Adipose tissue (tissue), 3 donors: ENCODE data around the gene PIF1. TPM values are rescaled to one million over a fixed set of nuclear protein-coding genes. Genes with fewer than 3 reads are reported as not detected.

Experiments
- H3K27ac ChIP-seq: one replicate; pipeline ENCODE4 v1.5.1; 2013; ENCODE audit warnings: low read depth, low read length
- WGBS, 3 donors: extraction: QIAGEN DNeasy Blood & Tissue Kit; methylation state at CpG; one replicate each; pipeline ENCODE4 v1.1.7; 2013; 5-methylcytosine and 5-hydroxymethylcytosine counted together
- polyA plus RNA-seq, 3 donors: library from polyadenylated mRNA; stranded (reverse); fragments of 200-250 nt; gene quantifications; one replicate each; pipeline ENCODE4 v1.2.3, GENCODE V29; 2013
- donor health status: healthy with polysubstance abuse.
- donor health status: Bipolar disorder and iron deficiency.
- donor health status: healthy.

The PIF1 gene
- polyA plus RNA-seq, 3 donors: 0.24 to 0.91 (median 0.79) TPM

DNA sequence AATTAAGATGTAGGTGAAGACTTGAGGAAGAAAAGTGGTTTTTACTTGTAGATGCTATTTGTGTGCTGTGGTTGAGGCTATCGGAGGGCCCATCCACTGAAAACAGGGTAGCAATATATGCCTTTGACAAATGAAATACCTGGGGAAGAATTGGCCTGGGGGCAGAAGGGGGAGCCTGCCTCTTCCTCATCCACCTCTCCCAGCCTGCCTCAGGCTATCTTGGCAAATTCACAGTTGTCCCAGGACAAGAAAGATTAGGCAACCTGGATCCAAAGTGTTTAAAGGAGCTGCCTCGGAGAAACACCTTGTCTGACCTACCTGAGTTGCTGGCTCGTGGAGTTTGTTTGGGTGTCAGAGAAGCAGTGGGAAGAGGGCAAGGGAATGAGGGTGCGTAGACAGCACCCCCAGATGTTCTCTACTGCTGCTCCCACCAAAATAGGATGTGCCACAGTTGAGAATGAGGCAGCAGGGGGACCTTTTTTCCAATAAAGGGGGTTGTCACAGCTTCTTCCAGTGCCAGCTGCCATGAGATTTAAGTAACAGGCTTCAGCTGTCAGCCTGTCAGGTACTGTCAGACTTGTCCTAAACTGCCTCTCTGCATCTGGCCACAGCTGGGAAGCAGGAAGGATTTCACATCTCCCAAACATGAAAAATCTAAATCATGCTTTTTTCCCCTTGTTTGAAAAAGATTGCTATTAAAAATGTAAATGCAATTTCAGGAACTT lies 25.5 kb upstream of the PIF1 start:
- H3K27ac ChIP-seq: no peak overlapping the region
- WGBS, 3 donors: 76 to 87% (median 80%) methylated on average over 4 of the region's 4 CpGs

DNA sequence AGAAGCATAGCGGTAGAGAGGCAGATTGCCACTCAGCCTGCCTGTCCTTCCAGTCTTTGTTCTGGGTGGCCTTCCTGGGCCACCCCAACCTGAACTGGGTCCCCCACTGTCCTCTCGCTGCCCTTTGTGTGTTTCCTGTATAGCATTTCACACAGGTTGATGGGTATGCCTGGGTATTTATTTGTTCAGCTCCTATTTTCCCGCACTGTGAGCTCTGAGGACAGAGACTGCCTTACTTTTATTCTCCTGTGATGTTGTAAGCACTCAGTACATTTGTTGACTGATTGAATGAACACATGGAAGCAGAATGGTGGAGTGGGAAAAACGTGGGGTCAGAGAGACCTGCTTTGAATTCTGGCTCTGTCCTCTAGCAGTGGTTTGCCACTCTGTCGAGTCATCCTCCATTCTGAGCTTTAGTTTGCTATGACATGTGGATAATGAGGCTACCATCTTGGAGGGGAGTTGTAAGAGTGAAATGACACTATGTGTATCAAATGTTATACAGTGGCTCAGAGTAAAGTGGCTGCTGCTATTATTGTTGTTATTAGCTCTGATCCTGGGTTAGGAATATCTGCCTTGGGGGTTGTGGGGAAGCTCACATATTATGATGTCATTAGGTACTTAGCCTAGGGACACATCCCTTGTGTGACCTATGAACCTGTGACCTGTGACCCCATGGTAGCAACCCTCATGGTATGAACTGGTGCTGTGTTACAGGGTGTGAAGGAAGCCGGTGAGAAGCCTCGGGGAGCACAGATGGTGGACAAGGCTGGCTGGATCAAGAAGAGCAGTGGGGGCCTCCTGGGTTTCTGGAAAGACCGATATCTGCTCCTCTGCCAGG lies 22.6 kb upstream of the PIF1 start:
- 80 to 88% (median 87%) methylated on average over 8 of the region's 8 CpGs for WGBS, 3 donors
- H3K27ac ChIP-seq: no peak overlapping the region

DNA sequence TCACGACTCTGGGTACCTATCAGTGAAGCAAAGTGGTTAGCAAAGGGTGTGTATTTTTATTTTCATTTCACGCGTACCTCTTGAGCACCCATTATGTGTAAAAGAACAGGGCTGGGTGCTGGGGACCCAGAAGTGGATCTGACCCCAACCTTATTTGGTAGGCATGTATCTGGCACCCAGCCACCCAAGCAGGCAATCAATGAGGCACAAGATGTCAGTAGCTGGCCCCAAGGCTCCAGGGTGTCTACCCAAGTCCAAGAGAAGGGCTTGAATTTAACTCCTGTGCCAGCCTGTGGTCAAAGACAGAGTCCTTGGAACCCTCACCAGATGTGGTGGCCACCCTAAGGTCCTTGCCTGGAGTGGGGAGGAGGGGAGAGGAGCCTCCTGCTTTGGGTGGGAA lies 22.0 kb upstream of the PIF1 start:
- no peak overlapping the region for H3K27ac ChIP-seq
- WGBS, 3 donors: 84 to 92% (median 89%) methylated on average over 3 of the region's 3 CpGs

DNA sequence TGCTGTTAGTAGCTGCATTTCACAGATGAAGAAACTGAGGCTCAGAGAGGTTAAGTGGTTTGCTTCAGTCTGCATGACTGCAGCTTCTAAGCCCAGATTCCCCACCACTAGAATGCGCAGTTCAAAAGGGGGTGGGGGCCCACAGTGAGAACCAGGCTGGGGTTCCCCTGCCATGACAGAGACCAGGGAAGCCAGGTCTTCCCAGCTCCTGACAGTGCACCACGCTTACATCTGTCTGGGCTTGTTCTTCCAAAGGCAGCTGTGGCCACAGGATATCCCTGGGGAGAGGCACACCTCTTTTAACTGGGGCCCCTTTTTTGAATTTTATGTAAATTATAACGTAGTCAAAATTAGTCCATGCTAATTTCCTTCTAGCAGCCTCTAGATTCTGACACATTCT lies 21.6 kb upstream of the PIF1 start:
- no peak overlapping the region for H3K27ac ChIP-seq
- WGBS, 3 donors: 68 to 87% (median 73%) methylated on average over 3 of the region's 3 CpGs

DNA sequence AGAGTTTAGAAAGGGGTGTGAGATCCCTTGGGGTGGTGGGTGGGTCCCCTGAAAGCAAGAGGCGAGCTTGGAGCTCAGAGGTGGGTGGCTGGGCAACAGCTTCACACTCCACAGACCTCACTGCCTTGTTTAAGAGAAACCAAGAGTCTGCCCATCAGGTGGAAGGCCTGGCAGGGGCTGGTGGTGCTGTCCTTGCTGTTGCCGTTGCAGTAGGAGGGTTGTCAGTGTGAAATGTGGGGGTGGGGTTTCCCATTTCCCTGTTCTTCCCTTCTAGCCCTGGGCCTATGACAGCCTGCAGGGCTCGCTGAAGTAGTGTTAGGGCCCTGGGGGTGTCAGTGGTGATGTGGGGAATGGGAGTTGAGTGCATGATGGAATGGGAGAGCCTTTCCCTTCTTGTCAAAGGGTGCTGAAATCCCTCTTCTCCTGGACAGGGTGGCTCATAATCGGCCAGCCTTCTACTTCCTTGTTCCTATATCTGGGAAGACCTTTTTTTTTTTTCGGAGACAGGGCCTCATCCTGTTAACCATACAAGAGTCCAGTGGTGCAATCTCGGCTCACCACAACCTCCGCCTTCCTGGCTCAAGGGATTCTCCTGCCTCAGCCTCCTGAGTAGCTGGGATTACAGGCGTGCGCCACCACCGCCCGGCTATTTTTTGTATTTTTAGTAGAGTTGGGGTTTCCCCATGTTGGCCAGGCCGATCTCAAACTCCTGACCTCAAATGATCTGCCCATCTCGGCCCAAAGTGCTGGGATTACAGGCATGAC lies 20.6 kb upstream of the PIF1 start:
- H3K27ac ChIP-seq: peak overlapping the region; percentile 13
- 61 to 83% (median 66%) methylated on average over 13 of the region's 13 CpGs for WGBS, 3 donors

DNA sequence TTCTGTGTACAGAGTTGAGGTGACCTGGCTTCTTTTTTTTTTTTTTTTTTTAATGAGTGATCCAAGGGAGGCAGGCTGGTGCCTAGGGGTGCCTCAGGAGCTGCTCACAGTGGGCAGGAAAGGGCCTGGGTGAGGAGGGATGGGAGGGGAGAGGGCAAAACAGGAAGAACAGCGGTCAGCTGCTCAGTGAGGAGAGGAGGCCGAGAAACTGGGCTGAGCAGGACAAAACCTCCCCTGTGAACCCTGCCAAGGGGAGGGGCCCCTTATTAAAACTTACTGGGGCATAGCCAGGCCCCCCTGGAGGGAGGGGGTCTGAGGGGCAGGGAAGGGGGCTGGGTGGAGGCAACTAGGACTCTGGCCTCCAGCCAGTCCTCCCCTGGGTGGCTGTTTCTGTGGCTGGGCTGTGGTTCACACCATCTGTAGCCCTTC lies 19.8 kb upstream of the PIF1 start:
- WGBS, 3 donors: 0 to 16% (median 5%) methylated on average over 2 of the region's 2 CpGs

DNA sequence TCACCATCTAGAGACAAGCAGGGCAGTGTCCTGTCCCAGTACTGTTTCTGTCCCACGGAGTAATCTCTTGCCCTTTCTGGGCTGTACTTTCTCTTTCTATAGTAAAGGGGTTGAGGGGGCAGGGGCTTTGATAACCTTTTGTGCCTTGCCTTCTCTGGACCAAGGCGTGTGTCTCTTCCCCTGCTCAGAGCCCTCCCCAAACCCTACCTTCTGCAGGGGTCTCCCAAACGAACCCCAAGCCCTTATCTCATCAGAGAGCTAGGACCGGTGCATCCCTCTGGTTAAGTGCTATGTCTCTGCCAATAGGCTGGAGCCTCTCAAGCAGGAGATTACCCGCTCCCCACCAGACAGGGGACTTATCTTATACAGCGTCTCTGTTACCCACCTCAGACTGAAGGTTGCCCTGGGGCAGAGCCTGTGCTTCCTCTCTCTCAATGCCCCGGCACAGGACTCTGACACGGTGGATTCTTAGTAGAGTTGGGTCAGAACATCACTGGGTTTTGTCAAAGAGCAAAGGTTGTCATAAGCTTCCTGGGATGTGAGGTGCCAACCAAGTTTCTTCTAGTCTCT lies 19.2 kb upstream of the PIF1 start:
- H3K27ac ChIP-seq: no peak overlapping the region
- WGBS, 3 donors: 18 to 53% (median 18%) methylated on average over 8 of the region's 8 CpGs

More for the DNA sequence above, 19.8 kb upstream of the PIF1 start:
- no peak overlapping the region for H3K27ac ChIP-seq

DNA sequence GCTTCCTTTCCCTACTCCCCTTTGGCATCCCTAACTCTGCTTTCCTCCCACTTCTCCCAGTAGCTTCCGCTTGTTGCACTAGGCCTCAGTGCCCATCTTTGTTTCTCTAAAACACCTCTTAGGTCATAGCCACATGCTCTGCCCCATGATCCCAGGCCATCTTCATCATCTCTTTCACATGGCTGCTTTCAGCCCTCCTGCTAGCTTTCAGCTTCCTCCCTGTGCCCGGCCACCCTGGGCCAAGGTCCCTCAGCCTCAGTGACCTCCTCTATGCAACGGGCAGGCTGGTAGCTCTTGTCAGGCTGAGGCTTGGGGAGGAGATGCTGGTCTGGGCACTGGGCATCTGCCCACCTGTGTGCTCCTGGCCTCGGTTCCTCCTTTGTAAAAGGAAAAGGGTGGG lies 18.5 kb upstream of the PIF1 start:
- H3K27ac ChIP-seq: no peak overlapping the region
- 39 to 71% (median 45%) methylated on average over 4 of the region's 4 CpGs for WGBS, 3 donors

DNA sequence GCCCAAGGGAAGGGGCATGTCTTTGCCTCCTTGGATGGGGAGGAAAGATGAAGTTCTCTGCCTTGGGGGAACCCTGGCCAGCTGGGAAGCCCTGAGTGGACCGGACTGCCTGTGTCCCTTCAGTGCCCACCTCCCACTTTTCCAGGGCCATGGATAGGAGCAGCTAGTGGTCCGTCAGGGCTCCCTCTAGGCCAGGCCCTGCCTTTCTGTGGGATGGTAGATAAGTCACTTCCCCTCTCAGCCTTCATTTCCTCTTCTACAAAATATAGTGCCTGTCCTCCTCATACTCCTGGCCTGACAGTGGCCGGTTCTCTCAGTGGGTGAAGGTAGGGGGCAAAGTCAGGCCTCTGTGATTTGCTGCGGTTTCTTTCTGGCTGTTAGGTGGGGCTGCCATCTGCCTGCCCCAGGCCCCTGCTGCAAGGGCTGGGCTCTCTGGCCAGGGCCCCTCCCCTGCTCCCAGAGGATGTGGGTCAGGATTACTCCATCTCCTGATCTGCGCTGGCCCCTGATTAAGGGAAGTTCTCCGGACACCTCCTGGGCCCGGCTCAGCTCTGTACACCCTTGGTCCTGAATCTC lies 17.6 kb upstream of the PIF1 start:
- WGBS, 3 donors: 8 to 58% (median 11%) methylated on average over 7 of the region's 7 CpGs
- peak overlapping the region; percentile 79 for H3K27ac ChIP-seq

DNA sequence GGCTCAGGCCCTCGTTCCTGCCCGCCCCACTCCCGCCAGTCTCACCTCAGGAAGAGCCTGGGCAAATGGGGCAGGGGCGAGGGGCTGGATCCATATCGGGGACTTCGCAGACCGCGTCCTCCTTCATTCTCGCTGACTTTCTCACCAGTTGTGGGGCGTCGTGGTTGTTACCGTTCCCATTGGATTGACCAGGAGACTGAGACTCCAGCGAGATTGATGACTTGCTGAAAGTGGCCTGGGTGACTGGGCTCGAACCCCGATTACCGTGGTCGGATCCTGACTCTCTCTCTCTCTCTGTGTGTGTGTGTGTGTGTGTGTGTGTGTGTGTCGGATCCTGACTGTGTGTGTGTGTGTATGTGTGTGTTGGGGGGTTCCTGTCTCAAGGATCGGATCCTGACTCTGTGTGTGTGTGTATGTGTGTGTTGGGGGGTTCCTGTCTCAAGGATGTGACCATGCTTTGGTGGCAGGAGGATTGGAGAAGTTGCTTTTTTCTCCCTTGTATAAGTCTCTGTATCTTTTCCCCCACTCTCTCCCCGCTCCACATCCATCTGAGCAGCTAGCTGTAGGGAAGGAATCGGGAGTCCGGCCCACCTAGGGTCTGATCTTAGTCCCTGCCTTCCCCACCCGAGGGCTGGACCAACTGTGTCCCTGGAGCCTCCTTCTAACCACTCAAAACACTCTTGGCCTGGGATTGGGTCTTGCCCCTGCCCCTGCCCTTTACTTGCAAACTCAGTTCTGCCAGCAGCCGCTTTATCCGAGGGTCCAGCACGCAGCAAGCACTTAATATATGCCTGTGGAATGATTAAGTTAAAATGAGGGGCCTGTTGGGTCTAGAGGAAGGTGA lies 16.9 kb upstream of the PIF1 start:
- peak overlapping the region; percentile 79 for H3K27ac ChIP-seq
- 3 to 24% (median 4%) methylated on average over 25 to 26 of the region's 26 CpGs for WGBS, 3 donors

DNA sequence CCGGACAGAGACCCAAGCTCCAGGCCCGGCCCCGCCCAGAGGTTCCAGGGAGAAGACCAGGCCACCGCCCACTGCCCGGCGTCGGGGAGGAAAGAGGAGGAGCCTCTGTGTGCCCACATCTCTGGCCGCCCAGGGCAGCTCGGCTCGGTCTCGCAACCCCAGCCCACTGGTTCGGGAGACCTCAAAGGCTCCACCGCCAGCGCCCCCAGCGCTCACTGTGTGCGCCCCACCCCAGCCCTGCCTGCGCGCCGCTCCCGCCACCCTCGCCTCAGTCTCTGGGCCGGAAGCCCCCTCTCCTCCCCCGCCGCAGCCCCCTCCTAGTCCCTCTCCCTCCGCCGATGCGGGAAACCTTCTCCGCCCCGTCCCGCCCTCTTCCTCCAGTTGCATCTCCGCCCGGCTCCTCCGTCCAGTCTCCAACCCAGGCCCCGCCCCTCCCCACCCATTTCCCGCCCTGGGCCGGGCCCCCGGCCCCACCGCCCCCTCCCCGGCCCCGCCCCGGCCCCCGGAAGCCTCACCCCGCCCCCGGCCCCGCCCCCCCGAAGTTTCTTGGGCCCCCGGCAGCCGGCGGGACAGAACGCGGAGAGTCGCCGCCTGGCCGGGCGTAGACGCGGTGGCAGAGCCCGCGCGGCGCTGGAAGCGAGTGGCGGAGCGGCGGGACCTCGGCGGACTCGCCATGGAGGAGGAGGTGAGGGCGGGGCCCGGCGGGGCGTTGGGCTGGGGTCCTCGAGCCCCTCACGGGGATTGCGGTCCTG lies 16.1 kb upstream of the PIF1 start, which contains the start of gene PLEKHO2:
TSS of gene PLEKHO2 (plus strand) at position 572 of the 752 bp plus-strand sequence. CDS start at position 674, 102 bp downstream.
- WGBS, 3 donors: 1% methylated on average over 61 to 75 of the region's 75 CpGs
- H3K27ac ChIP-seq: peak within 1 kb of the TSS; percentile 79

DNA sequence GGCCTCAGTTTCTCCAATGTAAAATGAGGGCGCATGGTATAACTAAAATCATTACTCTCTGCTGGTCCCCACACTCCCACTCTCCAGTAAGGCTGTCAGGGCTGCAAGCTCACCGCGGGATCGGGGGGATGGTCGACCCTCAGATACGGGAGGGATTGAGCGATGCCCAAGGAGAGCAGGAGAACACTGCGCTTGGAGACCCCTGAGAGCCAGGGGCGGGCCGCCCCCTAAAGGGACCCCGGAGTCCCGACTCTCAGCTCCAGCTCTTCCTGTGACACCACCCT lies 15.6 kb upstream of the PIF1 start:
- WGBS, 3 donors: 1 to 2% (median 1%) methylated on average over 12 of the region's 12 CpGs
- H3K27ac ChIP-seq: peak overlapping the region; percentile 59

DNA sequence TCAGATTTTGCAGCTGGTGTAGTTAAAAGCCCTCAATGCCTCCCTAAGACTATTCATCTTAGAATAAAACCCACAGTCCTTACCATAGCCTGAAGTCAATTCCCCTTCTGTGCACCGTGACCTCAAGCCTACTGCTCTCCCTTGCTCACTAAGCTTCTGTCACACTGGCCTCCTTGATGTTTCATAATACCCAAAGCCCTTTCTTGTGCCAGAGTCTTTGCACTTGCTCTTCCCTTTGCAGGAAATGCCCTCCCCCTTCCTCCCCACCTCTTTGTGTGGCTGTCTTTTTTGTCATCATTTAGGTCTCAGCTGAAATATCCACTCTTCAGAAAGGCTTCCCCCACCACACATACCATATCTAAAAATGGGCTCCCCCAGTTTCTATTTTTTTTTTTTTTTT lies 12.1 kb upstream of the PIF1 start:
- WGBS, 3 donors: 38 to 81% (median 54%) methylated on average over 1 of the region's 1 CpG
- H3K27ac ChIP-seq: no peak overlapping the region

DNA sequence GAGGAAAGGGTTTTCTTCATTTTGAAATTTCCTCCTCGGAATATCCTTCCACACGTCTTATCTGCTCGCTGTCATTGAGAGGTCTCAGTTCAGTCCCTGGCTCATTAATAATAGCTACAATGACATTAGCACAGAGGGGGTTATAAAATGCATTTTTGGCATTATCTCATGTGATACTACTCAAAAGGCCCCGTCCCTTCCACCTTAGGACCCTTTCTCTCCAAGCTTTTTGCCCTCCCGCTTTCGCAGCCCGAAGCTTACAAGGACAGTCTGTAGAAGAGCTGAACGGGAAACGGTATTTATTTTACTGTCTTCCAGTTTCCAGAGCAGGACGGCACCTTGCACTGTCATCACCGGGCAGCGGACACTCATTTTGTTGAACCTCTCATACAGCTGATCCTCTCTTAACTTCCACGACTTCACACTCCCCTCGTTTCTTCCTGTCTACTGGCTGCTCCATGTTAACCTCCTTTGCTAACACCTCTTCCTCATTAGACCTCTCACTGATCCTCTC lies 10.6 kb upstream of the PIF1 start:
- WGBS, 3 donors: 32 to 52% (median 36%) methylated on average over 14 of the region's 14 CpGs
- H3K27ac ChIP-seq: no peak overlapping the region

DNA sequence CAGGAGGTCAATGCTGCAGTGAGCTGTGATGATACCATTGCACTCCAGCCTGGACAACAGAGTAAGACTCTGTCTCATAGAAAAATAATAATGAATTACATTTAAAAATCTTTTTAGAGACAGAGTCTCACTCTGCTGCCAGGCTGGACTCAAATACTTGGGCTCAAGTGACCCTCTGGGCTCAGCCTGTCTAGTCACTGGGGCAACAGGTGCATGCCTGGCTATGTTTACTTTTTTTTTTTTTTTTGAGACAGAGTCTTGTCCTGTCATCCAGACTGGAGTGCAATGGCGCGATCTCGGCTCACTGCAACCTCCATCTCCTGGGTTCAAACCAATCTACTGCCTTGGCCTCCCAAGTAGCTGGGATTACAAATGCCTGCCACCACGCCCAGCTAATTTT lies 8.2 kb upstream of the PIF1 start:
- H3K27ac ChIP-seq: no peak overlapping the region
- 93 to 98% (median 98%) methylated on average over 4 of the region's 4 CpGs for WGBS, 3 donors

DNA sequence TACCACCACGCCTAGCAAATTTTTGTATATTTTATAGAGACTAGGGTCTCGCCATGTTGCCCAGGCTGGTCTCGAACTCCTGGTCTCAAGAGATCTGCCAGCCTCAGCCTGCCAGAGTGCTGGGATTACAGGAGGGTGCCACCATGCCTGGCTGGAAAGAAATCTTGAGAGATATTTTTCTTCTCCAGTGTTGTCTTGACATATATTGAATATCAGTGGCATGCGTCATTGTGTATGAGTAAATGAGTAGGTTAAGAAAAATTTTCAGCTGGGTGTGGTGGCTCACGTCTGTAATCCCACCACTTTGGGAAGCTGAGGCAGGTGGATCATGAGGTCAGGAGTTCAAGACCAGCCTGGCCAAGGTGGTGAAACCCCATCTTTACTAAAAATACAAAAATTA lies 3.5 kb upstream of the PIF1 start:
- H3K27ac ChIP-seq: no peak overlapping the region
- WGBS, 3 donors: 92 to 95% (median 95%) methylated on average over 5 of the region's 5 CpGs

DNA sequence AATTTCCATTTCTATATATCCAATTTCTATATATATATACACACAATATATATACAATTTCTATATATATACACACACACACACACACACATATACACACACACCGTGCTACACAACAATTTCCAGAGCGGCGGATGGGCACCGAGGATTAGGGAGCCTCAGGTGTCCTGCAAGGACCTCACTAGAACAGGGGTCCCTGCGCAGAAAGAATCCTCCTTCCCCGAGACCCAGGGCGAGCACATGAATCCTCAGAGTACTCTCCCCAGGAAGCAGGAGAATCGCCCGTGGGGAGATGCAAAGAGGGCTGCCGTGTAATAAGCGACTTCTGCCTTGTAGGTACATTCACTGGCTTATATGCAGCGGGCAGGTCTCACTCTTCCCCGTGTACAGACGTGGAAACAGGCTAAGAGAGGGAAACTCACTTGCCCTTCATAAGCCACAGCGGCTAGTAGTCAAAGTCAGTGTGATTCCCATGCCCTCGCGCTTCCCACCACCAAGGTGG lies 467 bp downstream of the PIF1 start:
- 1 to 2% (median 2%) methylated on average over 17 of the region's 17 CpGs for WGBS, 3 donors
- no peak overlapping the region for H3K27ac ChIP-seq
